Inferior parietal cortex (tissue), 1 donor: ENCODE results near the gene EHMT1.
"Not testable (repeated sequence)": the region's sequence is repeated elsewhere in the genome, so short reads cannot be mapped to it uniquely, and the experiment has no call there.

Experiments
- DNase-seq: peaks from one replicate; pipeline ENCODE4 v3.0.0-alpha.2; 2016; ENCODE audit errors: extremely low spot score

The EHMT1 gene

GRCh38 chr9:137865581-137866145 is 246.9 kb downstream of the EHMT1 start:
- no peak for DNase-seq

GRCh38 chr9:137866226-137867141 is 247.7 kb downstream of the EHMT1 start:
- no peak for DNase-seq

GRCh38 chr9:137870432-137870831 is 251.6 kb downstream of the EHMT1 start:
- no peak for DNase-seq

- DNase-seq: no peak
These were observed 253.5 kb downstream of the EHMT1 start for GRCh38 chr9:137872296-137872695.

GRCh38 chr9:137873408-137873807 is 254.6 kb downstream of the EHMT1 start:
- DNase-seq: no peak

- DNase-seq: no peak
These were observed 255.1 kb downstream of the EHMT1 start for GRCh38 chr9:137873858-137874362.

- DNase-seq: no peak
These were observed 256.5 kb downstream of the EHMT1 start for GRCh38 chr9:137875354-137875753.

GRCh38 chr9:137875846-137876245 is 257.0 kb downstream of the EHMT1 start:
- DNase-seq: no peak

GRCh38 chr9:137876269-137876668 is 257.5 kb downstream of the EHMT1 start:
- no peak for DNase-seq

GRCh38 chr9:137876781-137877386 is 258.1 kb downstream of the EHMT1 start:
- no peak for DNase-seq

GRCh38 chr9:137877506-137878122 is 258.8 kb downstream of the EHMT1 start, which contains the start of gene CACNA1B:
Gene CACNA1B (plus strand): TSS chr9:137877782. CDS start chr9:137877934, 152 bp downstream.
- not testable (repeated sequence) for DNase-seq

GRCh38 chr9:137878146-137878941 is 259.5 kb downstream of the EHMT1 start:
- DNase-seq: no peak

- DNase-seq: no peak
These were observed 260.2 kb downstream of the EHMT1 start for GRCh38 chr9:137879052-137879451.

- no peak for DNase-seq
These were observed 260.9 kb downstream of the EHMT1 start for GRCh38 chr9:137879566-137880150.

- no peak for DNase-seq
These were observed 261.6 kb downstream of the EHMT1 start for GRCh38 chr9:137880160-137880975.

GRCh38 chr9:137880976-137881530 is 262.2 kb downstream of the EHMT1 start:
- no peak for DNase-seq

GRCh38 chr9:137881591-137882505 is 263.0 kb downstream of the EHMT1 start:
- DNase-seq: no peak

- no peak for DNase-seq
These were observed 263.7 kb downstream of the EHMT1 start for GRCh38 chr9:137882506-137882821.

GRCh38 chr9:137883977-137884376 is 265.2 kb downstream of the EHMT1 start:
- DNase-seq: not testable (repeated sequence)
